Caco-2 (cell line): ENCODE measurements around the gene MORN1. TPM values are rescaled to one million over a fixed set of nuclear protein-coding genes. Genes with fewer than 3 reads are reported as not detected.

ENCODE experiments used
- BruUV-seq: library from RNA; stranded (reverse); fragments of 400-500 nt; replicated peaks from 2 replicates; lab custom pipeline; 2021; lab: Mats Ljungman, UMichigan
- CTCF ChIA-PET: fragments of 300-600 bp; sonication (Branson Sonifier 250); formaldehyde crosslinking; loops from one replicate; lab custom pipeline; 2022; ENCODE audit warnings: antibody characterized with exemption; lab: Charles Lee
- POLR2A ChIA-PET: fragments of 300-600 bp; sonication (Branson Sonifier 250); formaldehyde crosslinking; loops from one replicate; lab custom pipeline; 2022; ENCODE audit warnings: antibody characterized with exemption; lab: Charles Lee
- DNase-seq, 2 experiments: peaks; one replicate each; pipeline versions ENCODE4 v3.0.0 to v3.0.0-alpha.2; 2020 to 2022
- H3K27me3 ChIP-seq: replicated peaks from 2 replicates; pipeline ENCODE4 v1.6.0; 2011; ENCODE audit warnings: low read length; ENCODE audit not compliant: control insufficient read depth, insufficient read depth
- H3K36me3 ChIP-seq: 2 replicates; pipeline ENCODE4 v1.5.1; 2011; ENCODE audit warnings: low read length; ENCODE audit not compliant: control insufficient read depth, insufficient read depth
- H3K4me1 ChIP-seq: fragments of 250-450 bp; sonication (Bioruptor Pico); 2 replicates; pipeline ENCODE4 v1.5.1; 2020; ENCODE audit warnings: mild to moderate bottlenecking
- H3K4me3 ChIP-seq: 2 replicates; pipeline ENCODE4 v1.5.1; 2011; ENCODE audit warnings: low read depth, mild to moderate bottlenecking, control low read depth, low read length
- H3K9me3 ChIP-seq: fragments of 250-450 bp; sonication (Bioruptor Pico); 2 replicates; pipeline ENCODE4 v1.5.1; 2020; ENCODE audit warnings: mild to moderate bottlenecking, moderate library complexity
- H3K27ac Mint-ChIP-seq: one replicate; pipeline ENCODE4 v1.8.0; 2022; ENCODE audit warnings: mixed read lengths; ENCODE audit not compliant: unreplicated experiment
- H3K27me3 Mint-ChIP-seq: one replicate; pipeline ENCODE4 v1.8.0; 2022; ENCODE audit warnings: mixed read lengths; ENCODE audit not compliant: insufficient read depth, unreplicated experiment
- H3K36me3 Mint-ChIP-seq: one replicate; pipeline ENCODE4 v1.8.0; 2022; ENCODE audit warnings: mild to moderate bottlenecking, mixed read lengths; ENCODE audit not compliant: insufficient read depth, unreplicated experiment
- H3K4me1 Mint-ChIP-seq: one replicate; pipeline ENCODE4 v1.8.0; 2022; ENCODE audit warnings: low read depth, mixed read lengths; ENCODE audit not compliant: unreplicated experiment
- H3K4me3 Mint-ChIP-seq: one replicate; pipeline ENCODE4 v1.8.0; 2022; ENCODE audit warnings: mild to moderate bottlenecking, moderate library complexity, mixed read lengths; ENCODE audit not compliant: unreplicated experiment
- H3K9me3 Mint-ChIP-seq: one replicate; pipeline ENCODE4 v1.8.0; 2022; ENCODE audit warnings: mixed read lengths; ENCODE audit not compliant: unreplicated experiment
- CTCF ChIP-seq, 2 experiments: fragments of 200-600 bp in 1 of 2; IDR thresholded peaks; 1 replicate in 1 of 2; 2 replicates in 1 of 2; pipeline versions ENCODE4 v1.5.1 to v1.8.0; 2011 to 2022; ENCODE audit warnings: antibody characterized with exemption in 1 of 2, control low read depth in 1 of 2, inconsistent platforms in 1 of 2, low read depth in 1 of 2, low read length in 1 of 2, mild to moderate bottlenecking in 1 of 2, moderate library complexity in 1 of 2; ENCODE audit not compliant: insufficient read depth in 1 of 2, severe bottlenecking in 1 of 2, unreplicated experiment in 1 of 2
- intact Hi-C: fragments of 100-400 bp; cut with micrococcal nuclease; formaldehyde crosslinking; loops from one replicate; pipeline ENCODE4 v1.10.0; 2022; ENCODE audit not compliant: unreplicated experiment
- total RNA-seq: library from RNA; stranded (reverse); gene quantifications from 2 replicates; pipeline ENCODE4 v1.2.3, GENCODE V29; 2022

Gene MORN1
- total RNA-seq, 1 experiment from 2014 or later = 8.6 TPM

GRCh38 chr1:2356911-2357845 lies 34.2 kb downstream of the MORN1 start:
- no peak for DNase-seq
- BruUV-seq = no TSS peak
- no peaks in the 10 kb centered on the region for H3K27me3 ChIP-seq
- no peaks in the 10 kb centered on the region for H3K9me3 ChIP-seq
- intact Hi-C loops = no loop called here
- ChIA-PET CTCF (no interaction called here), POLR2A (no interaction called here)
- TF ChIP-seq CTCF (IDR thresholded peaks at IDR 0.05; ENCODE audit: insufficient read depth in 1 of 2, low read depth in 1 of 2, low read length in 1 of 2, severe bottlenecking in 1 of 2, unreplicated experiment in 1 of 2) = no peak
- no peak overlapping the region for H3K4me3 ChIP-seq
- Mint-ChIP-seq H3K36me3 (no peaks in the 10 kb centered on the region), H3K4me1 (no peaks in the 10 kb centered on the region), H3K9me3 (peaks cover 4% of the 10 kb centered on the region), H3K27ac (no peak overlapping the region), H3K27me3 (no peaks in the 10 kb centered on the region), H3K4me3 (no peak overlapping the region)
- H3K36me3 ChIP-seq = no peaks in the 10 kb centered on the region
- H3K4me1 ChIP-seq = no peaks in the 10 kb centered on the region

DNA sequence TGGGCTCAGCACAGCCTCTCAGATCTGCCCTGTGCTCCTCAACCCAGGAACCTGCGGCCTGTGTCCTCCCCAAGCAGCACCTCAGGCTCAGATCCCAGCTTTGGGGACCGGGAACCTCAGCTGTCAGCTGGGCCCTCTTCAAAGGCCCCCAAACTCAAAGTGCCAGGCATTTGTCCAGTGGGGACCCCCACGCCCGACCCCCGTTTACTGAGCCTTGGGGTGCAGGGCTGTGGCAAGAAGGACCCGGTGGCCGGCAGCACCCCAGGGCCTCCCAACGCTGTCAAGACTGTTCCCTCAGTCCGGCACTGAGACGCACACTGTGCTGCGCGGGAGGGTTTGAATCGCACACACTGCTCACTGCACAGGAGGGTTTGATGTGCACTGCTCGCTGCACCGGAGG lies 35.0 kb downstream of the MORN1 start:
- Mint-ChIP-seq H3K4me1 (no peaks in the 10 kb centered on the region), H3K4me3 (no peak overlapping the region), H3K9me3 (no peaks in the 10 kb centered on the region), H3K36me3 (no peaks in the 10 kb centered on the region), H3K27ac (no peak overlapping the region), H3K27me3 (peaks cover 1% of the 10 kb centered on the region)
- no TSS peak for BruUV-seq
- H3K4me3 ChIP-seq = no peak overlapping the region
- no peak for DNase-seq
- POLR2A ChIA-PET = no interaction called here
- H3K36me3 ChIP-seq = no peaks in the 10 kb centered on the region
- no peaks in the 10 kb centered on the region for H3K27me3 ChIP-seq
- no peak for TF ChIP-seq CTCF (IDR thresholded peaks at IDR 0.05; ENCODE audit: insufficient read depth in 1 of 2, low read depth in 1 of 2, low read length in 1 of 2, severe bottlenecking in 1 of 2, unreplicated experiment in 1 of 2)
- no peaks in the 10 kb centered on the region for H3K4me1 ChIP-seq
- intact Hi-C loops = no loop called here
- no peaks in the 10 kb centered on the region for H3K9me3 ChIP-seq
- CTCF ChIA-PET = no interaction called here

DNA sequence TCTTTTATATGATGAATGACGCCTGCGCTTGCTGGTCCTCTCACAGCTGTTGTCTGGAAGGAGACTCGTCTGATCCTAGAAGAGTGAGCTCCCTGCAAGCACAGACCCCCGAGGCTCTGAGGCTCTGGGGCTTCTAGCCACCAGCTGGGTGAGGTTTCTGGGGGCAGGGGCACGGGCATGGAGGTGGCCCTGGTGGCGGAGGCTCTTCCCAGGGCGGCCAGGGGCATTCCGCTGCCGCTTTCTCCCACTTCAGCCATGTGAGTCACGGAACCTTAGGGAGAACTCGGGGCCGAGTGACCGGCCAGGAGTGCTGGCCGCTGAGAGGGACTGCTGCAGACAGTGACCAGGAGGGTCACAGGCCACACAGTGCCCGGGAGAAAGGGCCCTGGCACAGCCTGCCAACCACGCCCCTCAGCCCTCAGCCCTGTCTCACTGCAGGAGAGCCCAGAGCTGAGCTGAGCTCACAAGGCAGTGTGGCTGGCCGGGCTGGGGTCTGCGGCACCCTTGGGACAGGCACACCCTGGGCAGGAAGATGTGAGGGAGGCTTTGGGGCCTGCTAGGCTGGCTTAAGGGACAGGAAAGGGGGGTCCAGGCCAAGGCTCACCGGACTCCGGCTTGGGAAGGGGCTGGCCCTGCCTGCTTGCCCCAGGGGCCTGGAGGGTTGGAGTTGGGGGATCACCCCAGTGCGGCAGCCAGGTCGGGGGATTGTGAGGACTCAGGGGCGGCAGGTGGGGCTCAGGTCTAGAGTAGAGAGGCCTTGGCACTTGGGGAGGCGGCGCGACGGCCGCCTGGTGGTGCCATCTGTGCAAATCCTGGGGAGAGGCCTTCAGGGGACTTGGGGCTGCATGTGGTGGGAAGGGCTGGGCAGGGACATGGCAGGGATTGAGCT lies 35.7 kb downstream of the MORN1 start:
- Mint-ChIP-seq H3K27me3 (peaks cover 2% of the 10 kb centered on the region), H3K9me3 (no peaks in the 10 kb centered on the region), H3K4me3 (no peak overlapping the region), H3K4me1 (no peaks in the 10 kb centered on the region), H3K27ac (no peak overlapping the region), H3K36me3 (no peaks in the 10 kb centered on the region)
- no TSS peak for BruUV-seq
- no peak for DNase-seq
- intact Hi-C loops = no loop called here
- Histone ChIP-seq H3K9me3 (no peaks in the 10 kb centered on the region), H3K4me1 (no peaks in the 10 kb centered on the region), H3K4me3 (no peak overlapping the region), H3K27me3 (no peaks in the 10 kb centered on the region), H3K36me3 (no peaks in the 10 kb centered on the region)
- ChIA-PET POLR2A (no interaction called here), CTCF (no interaction called here)
- no peak for TF ChIP-seq CTCF (IDR thresholded peaks at IDR 0.05; ENCODE audit: insufficient read depth in 1 of 2, low read depth in 1 of 2, low read length in 1 of 2, severe bottlenecking in 1 of 2, unreplicated experiment in 1 of 2)
